Renal cortex interstitium (tissue), 11 donors: Measurements from ENCODE around the gene HADHB. TPM values are rescaled to one million over a fixed set of nuclear protein-coding genes. Genes with fewer than 3 reads are reported as not detected.
A peak's percentile ranks its signal among the peaks of the same experiment; 100 is the strongest.
"Not testable (repeated sequence)": the region's sequence is repeated elsewhere in the genome, so short reads cannot be mapped to it uniquely, and the experiment has no call there.

Experiments used
- DNase-seq, 11 donors: peaks; one replicate each; pipeline ENCODE4 v3.0.0-alpha.2; 2013; ENCODE audit warnings: low read depth in 9 of 11, low spot score in 4 of 11; ENCODE audit errors: extremely low read depth in 1 of 11
- polyA plus RNA-seq, 3 donors: library from polyadenylated mRNA; unstranded; fragments of 120-200 nt; gene quantifications; one replicate each; pipeline ENCODE4 v1.2.1, GENCODE V29; 2013; ENCODE audit not compliant: insufficient read length in 3 of 3

The HADHB gene
- polyA plus RNA-seq, 3 donors: 153 to 168 (median 165) TPM

- no peak for DNase-seq
Observed at GRCh38 chr2:26235089-26235488, 9.7 kb upstream of the HADHB start.

GRCh38 chr2:26237868-26238267, 6.9 kb upstream of the HADHB start:
- DNase-seq: no peak

- no peak for DNase-seq
Observed at GRCh38 chr2:26238311-26238958, 6.3 kb upstream of the HADHB start.

- no peak for DNase-seq
Observed at GRCh38 chr2:26241928-26242436, 2.8 kb upstream of the HADHB start.

- peak in 9 of 11 donors; percentile 37 to 58 (median 45) for DNase-seq
Observed at GRCh38 chr2:26243470-26244308, 1.1 kb upstream of the HADHB start.

GRCh38 chr2:26245231-26245732, 543 bp downstream of the HADHB start:
- DNase-seq: peak in 1 of 11 donors; percentile 17

- no peak for DNase-seq
Observed at GRCh38 chr2:26245810-26246209, 1.1 kb downstream of the HADHB start.

GRCh38 chr2:26246818-26247217, 2.1 kb downstream of the HADHB start:
- no peak for DNase-seq

GRCh38 chr2:26249625-26250024, 4.9 kb downstream of the HADHB start:
- DNase-seq: no peak

GRCh38 chr2:26251893-26252292, 7.2 kb downstream of the HADHB start:
- DNase-seq: no peak

GRCh38 chr2:26255759-26256384, 11.1 kb downstream of the HADHB start:
- no peak for DNase-seq

GRCh38 chr2:26258836-26259235, 14.1 kb downstream of the HADHB start:
- not testable (repeated sequence) for DNase-seq

- no peak for DNase-seq
Observed at GRCh38 chr2:26268213-26268612, 23.5 kb downstream of the HADHB start.

- DNase-seq: not testable (repeated sequence)
Observed at GRCh38 chr2:26268670-26269385, 24.1 kb downstream of the HADHB start.

- DNase-seq: no peak
Observed at GRCh38 chr2:26269571-26270158, 24.9 kb downstream of the HADHB start.

- DNase-seq: no peak
Observed at GRCh38 chr2:26270373-26270772, 25.6 kb downstream of the HADHB start.

GRCh38 chr2:26273501-26273900, 28.8 kb downstream of the HADHB start:
- DNase-seq: no peak

- DNase-seq: peak in 2 of 11 donors; percentile 14 to 22
Observed at GRCh38 chr2:26274058-26274613, 29.4 kb downstream of the HADHB start.
